ENCODE measurements around the gene FASLG.
"Not testable (repeated sequence)": the region's sequence is repeated elsewhere in the genome, so short reads cannot be mapped to it uniquely, and the experiment has no call there.

FASLG gene

GRCh38 chr1:172686143-172686542 lies 27.2 kb downstream of the FASLG start:
- H3K4me3 ChIP-seq (ENCODE audit: low read depth in 1 of 2, low read length in 2 of 2), result no peak overlapping the region

GRCh38 chr1:172688428-172689085 lies 29.7 kb downstream of the FASLG start:
- not testable (repeated sequence) for H3K4me1 ChIP-seq (ENCODE audit: control insufficient read depth in 1 of 2, insufficient read depth in 2 of 2, low read length in 2 of 2); H3K4me3 ChIP-seq (ENCODE audit: low read depth in 1 of 2, low read length in 2 of 2); H3K27me3 ChIP-seq (ENCODE audit: low read depth, low read length); H3K9me3 ChIP-seq (ENCODE audit: control insufficient read depth in 1 of 2, low read length in 2 of 2); H3K36me3 ChIP-seq (ENCODE audit: control insufficient read depth in 1 of 2, insufficient read depth in 2 of 2, low read length in 2 of 2); H3K27ac ChIP-seq (ENCODE audit: low read length)

More at GRCh38 chr1:172686143-172686542, 27.2 kb downstream of the FASLG start:
- Histone ChIP-seq H3K9me3 (ENCODE audit: control insufficient read depth in 1 of 2, low read length in 2 of 2) (no peaks in the 10 kb centered on the region), H3K27me3 (ENCODE audit: low read depth, low read length) (no peaks in the 10 kb centered on the region), H3K27ac (ENCODE audit: low read length) (no peak overlapping the region), H3K36me3 (ENCODE audit: control insufficient read depth in 1 of 2, insufficient read depth in 2 of 2, low read length in 2 of 2) (no peaks in the 10 kb centered on the region), H3K4me1 (ENCODE audit: control insufficient read depth in 1 of 2, insufficient read depth in 2 of 2, low read length in 2 of 2) (no peaks in the 10 kb centered on the region)

GRCh38 chr1:172690925-172691324 lies 32.0 kb downstream of the FASLG start:
- not testable (repeated sequence) for H3K36me3 ChIP-seq (ENCODE audit: control insufficient read depth in 1 of 2, insufficient read depth in 2 of 2, low read length in 2 of 2); H3K27ac ChIP-seq (ENCODE audit: low read length); H3K4me3 ChIP-seq (ENCODE audit: low read depth in 1 of 2, low read length in 2 of 2); H3K27me3 ChIP-seq (ENCODE audit: low read depth, low read length); H3K4me1 ChIP-seq (ENCODE audit: control insufficient read depth in 1 of 2, insufficient read depth in 2 of 2, low read length in 2 of 2); H3K9me3 ChIP-seq (ENCODE audit: control insufficient read depth in 1 of 2, low read length in 2 of 2)

GRCh38 chr1:172697534-172698002 lies 38.7 kb downstream of the FASLG start:
- H3K27ac ChIP-seq (ENCODE audit: low read length), result no peak overlapping the region
- no peaks in the 10 kb centered on the region for H3K36me3 ChIP-seq (ENCODE audit: control insufficient read depth in 1 of 2, insufficient read depth in 2 of 2, low read length in 2 of 2)
- H3K9me3 ChIP-seq (ENCODE audit: control insufficient read depth in 1 of 2, low read length in 2 of 2), result no peaks in the 10 kb centered on the region
- H3K4me3 ChIP-seq (ENCODE audit: low read depth in 1 of 2, low read length in 2 of 2), result no peak overlapping the region
- peaks cover 0 to 6% of the 10 kb centered on the region in 2 donors for H3K4me1 ChIP-seq (ENCODE audit: control insufficient read depth in 1 of 2, insufficient read depth in 2 of 2, low read length in 2 of 2)
- no peaks in the 10 kb centered on the region for H3K27me3 ChIP-seq (ENCODE audit: low read depth, low read length)

GRCh38 chr1:172698224-172698623 lies 39.3 kb downstream of the FASLG start:
- no peaks in the 10 kb centered on the region for H3K27me3 ChIP-seq (ENCODE audit: low read depth, low read length)
- H3K4me3 ChIP-seq (ENCODE audit: low read depth in 1 of 2, low read length in 2 of 2), result no peak overlapping the region
- no peaks in the 10 kb centered on the region for H3K9me3 ChIP-seq (ENCODE audit: control insufficient read depth in 1 of 2, low read length in 2 of 2)
- H3K36me3 ChIP-seq (ENCODE audit: control insufficient read depth in 1 of 2, insufficient read depth in 2 of 2, low read length in 2 of 2), result no peaks in the 10 kb centered on the region
- H3K4me1 ChIP-seq (ENCODE audit: control insufficient read depth in 1 of 2, insufficient read depth in 2 of 2, low read length in 2 of 2), result peaks cover 0 to 6% of the 10 kb centered on the region in 2 donors
- no peak overlapping the region for H3K27ac ChIP-seq (ENCODE audit: low read length)

GRCh38 chr1:172699111-172699510 lies 40.2 kb downstream of the FASLG start:
- Histone ChIP-seq H3K27ac (ENCODE audit: low read length) (no peak overlapping the region), H3K36me3 (ENCODE audit: control insufficient read depth in 1 of 2, insufficient read depth in 2 of 2, low read length in 2 of 2) (no peaks in the 10 kb centered on the region), H3K9me3 (ENCODE audit: control insufficient read depth in 1 of 2, low read length in 2 of 2) (no peaks in the 10 kb centered on the region), H3K4me3 (ENCODE audit: low read depth in 1 of 2, low read length in 2 of 2) (no peak overlapping the region), H3K27me3 (ENCODE audit: low read depth, low read length) (no peaks in the 10 kb centered on the region), H3K4me1 (ENCODE audit: control insufficient read depth in 1 of 2, insufficient read depth in 2 of 2, low read length in 2 of 2) (peaks cover 0 to 6% of the 10 kb centered on the region in 2 donors)

- Histone ChIP-seq H3K4me1 (ENCODE audit: control insufficient read depth in 1 of 2, insufficient read depth in 2 of 2, low read length in 2 of 2) (peaks cover 0 to 6% of the 10 kb centered on the region in 2 donors), H3K4me3 (ENCODE audit: low read depth in 1 of 2, low read length in 2 of 2) (no peak overlapping the region), H3K27ac (ENCODE audit: low read length) (no peak overlapping the region), H3K27me3 (ENCODE audit: low read depth, low read length) (no peaks in the 10 kb centered on the region), H3K9me3 (ENCODE audit: control insufficient read depth in 1 of 2, low read length in 2 of 2) (no peaks in the 10 kb centered on the region), H3K36me3 (ENCODE audit: control insufficient read depth in 1 of 2, insufficient read depth in 2 of 2, low read length in 2 of 2) (no peaks in the 10 kb centered on the region)
Observed at GRCh38 chr1:172699695-172700227, 40.9 kb downstream of the FASLG start.

GRCh38 chr1:172700556-172700955 lies 41.7 kb downstream of the FASLG start:
- Histone ChIP-seq H3K27ac (ENCODE audit: low read length) (no peak overlapping the region), H3K9me3 (ENCODE audit: control insufficient read depth in 1 of 2, low read length in 2 of 2) (no peaks in the 10 kb centered on the region), H3K27me3 (ENCODE audit: low read depth, low read length) (no peaks in the 10 kb centered on the region), H3K4me3 (ENCODE audit: low read depth in 1 of 2, low read length in 2 of 2) (no peak overlapping the region), H3K4me1 (ENCODE audit: control insufficient read depth in 1 of 2, insufficient read depth in 2 of 2, low read length in 2 of 2) (peaks cover 0 to 6% of the 10 kb centered on the region in 2 donors), H3K36me3 (ENCODE audit: control insufficient read depth in 1 of 2, insufficient read depth in 2 of 2, low read length in 2 of 2) (no peaks in the 10 kb centered on the region)

GRCh38 chr1:172704001-172704400 lies 45.1 kb downstream of the FASLG start:
- Histone ChIP-seq H3K4me1 (ENCODE audit: control insufficient read depth in 1 of 2, insufficient read depth in 2 of 2, low read length in 2 of 2) (peaks cover 0 to 6% of the 10 kb centered on the region in 2 donors), H3K9me3 (ENCODE audit: control insufficient read depth in 1 of 2, low read length in 2 of 2) (no peaks in the 10 kb centered on the region), H3K27me3 (ENCODE audit: low read depth, low read length) (no peaks in the 10 kb centered on the region), H3K36me3 (ENCODE audit: control insufficient read depth in 1 of 2, insufficient read depth in 2 of 2, low read length in 2 of 2) (no peaks in the 10 kb centered on the region), H3K27ac (ENCODE audit: low read length) (no peak overlapping the region), H3K4me3 (ENCODE audit: low read depth in 1 of 2, low read length in 2 of 2) (no peak overlapping the region)

GRCh38 chr1:172704420-172705210 lies 45.7 kb downstream of the FASLG start:
- Histone ChIP-seq H3K4me3 (ENCODE audit: low read depth in 1 of 2, low read length in 2 of 2) (no peak overlapping the region), H3K4me1 (ENCODE audit: control insufficient read depth in 1 of 2, insufficient read depth in 2 of 2, low read length in 2 of 2) (peaks cover 0 to 4% of the 10 kb centered on the region in 2 donors), H3K36me3 (ENCODE audit: control insufficient read depth in 1 of 2, insufficient read depth in 2 of 2, low read length in 2 of 2) (no peaks in the 10 kb centered on the region), H3K27me3 (ENCODE audit: low read depth, low read length) (no peaks in the 10 kb centered on the region), H3K9me3 (ENCODE audit: control insufficient read depth in 1 of 2, low read length in 2 of 2) (no peaks in the 10 kb centered on the region), H3K27ac (ENCODE audit: low read length) (no peak overlapping the region)

- no peaks in the 10 kb centered on the region for H3K27me3 ChIP-seq (ENCODE audit: low read depth, low read length)
Observed at GRCh38 chr1:172708452-172708851, 49.5 kb downstream of the FASLG start.

More at GRCh38 chr1:172708452-172708851, 49.5 kb downstream of the FASLG start:
- Histone ChIP-seq H3K27ac (ENCODE audit: low read length) (no peak overlapping the region), H3K4me1 (ENCODE audit: control insufficient read depth in 1 of 2, insufficient read depth in 2 of 2, low read length in 2 of 2) (no peaks in the 10 kb centered on the region), H3K4me3 (ENCODE audit: low read depth in 1 of 2, low read length in 2 of 2) (no peak overlapping the region), H3K9me3 (ENCODE audit: control insufficient read depth in 1 of 2, low read length in 2 of 2) (no peaks in the 10 kb centered on the region), H3K36me3 (ENCODE audit: control insufficient read depth in 1 of 2, insufficient read depth in 2 of 2, low read length in 2 of 2) (no peaks in the 10 kb centered on the region)

Measured in muscle layer of duodenum (tissue), 2 donors.